GM12878 (cell line): ENCODE measurements around the gene RRH.

ENCODE experiments used
- ATF3 ChIP-seq: IDR thresholded peaks from 2 replicates; pipeline ENCODE4 v1.6.1; 2011; ENCODE audit warnings: low read depth, mild to moderate bottlenecking, low read length, moderate library complexity, borderline replicate concordance; ENCODE audit errors: extremely low read depth
- ATF7 ChIP-seq: fragments of 450-650 bp; IDR thresholded peaks from 2 replicates; pipeline ENCODE4 v1.6.1; 2016; ENCODE audit warnings: low read depth, mild to moderate bottlenecking
- CTCF ChIP-seq, 3 experiments: IDR thresholded peaks in 2 of 3; conservative IDR thresholded peaks in 1 of 3; 2 replicates each; pipeline ENCODE4 v1.5.1; 2011; ENCODE audit warnings: low read depth in 3 of 3, low read length in 3 of 3, mild to moderate bottlenecking in 3 of 3, control low read depth in 2 of 3, moderate library complexity in 2 of 3, inconsistent platforms in 1 of 3, mixed read lengths in 1 of 3; ENCODE audit not compliant: control insufficient read depth in 2 of 3, insufficient read depth in 1 of 3; ENCODE audit errors: extremely low read depth in 1 of 3
- HDAC6 ChIP-seq: fragments of 200-600 bp; sonication (generic); IDR thresholded peaks from one replicate; pipeline ENCODE4 v1.8.0; 2017; ENCODE audit warnings: antibody characterized with exemption; ENCODE audit not compliant: unreplicated experiment
- REST ChIP-seq: IDR thresholded peaks from 2 replicates; pipeline ENCODE4 v1.6.1; 2012; ENCODE audit warnings: mild to moderate bottlenecking, low read depth, low read length
- YBX1 ChIP-seq: fragments of 450-650 bp; IDR thresholded peaks from 2 replicates; pipeline ENCODE4 v1.6.1; 2016; ENCODE audit warnings: antibody characterized with exemption
- YY1 ChIP-seq: IDR thresholded peaks from 2 replicates; pipeline ENCODE4 v1.6.1; 2011; ENCODE audit warnings: low read depth, mild to moderate bottlenecking, low read length

GRCh38 chr4:109826719-109827118 is 1.1 kb upstream of the RRH start:
- TF ChIP-seq YY1 (no peak), HDAC6 (no peak), ATF7 (no peak), ATF3 (no peak), YBX1 (no peak), CTCF (IDR thresholded peaks at IDR 0.05 in 2 of 3, conservative IDR thresholded peaks at IDR 0.05 in 1 of 3; ENCODE audit: control insufficient read depth in 2 of 3, extremely low read depth in 1 of 3, insufficient read depth in 1 of 3, low read depth in 3 of 3, low read length in 3 of 3) (peak; percentile 22 to 54 (median 40); a peak in 4 of 6 replicates), REST (no peak)
